GM18520 (cell line): ENCODE measurements around the gene F7.
"Not testable (repeated sequence)": the region's sequence is repeated elsewhere in the genome, so short reads cannot be mapped to it uniquely, and the experiment has no call there.

Experiments
- ATAC-seq: cut with Tn5 transposase; IDR thresholded peaks from one replicate; pipeline ENCODE4 v1.9.1; 2021; ENCODE audit not compliant: unreplicated experiment

The F7 gene

DNA sequence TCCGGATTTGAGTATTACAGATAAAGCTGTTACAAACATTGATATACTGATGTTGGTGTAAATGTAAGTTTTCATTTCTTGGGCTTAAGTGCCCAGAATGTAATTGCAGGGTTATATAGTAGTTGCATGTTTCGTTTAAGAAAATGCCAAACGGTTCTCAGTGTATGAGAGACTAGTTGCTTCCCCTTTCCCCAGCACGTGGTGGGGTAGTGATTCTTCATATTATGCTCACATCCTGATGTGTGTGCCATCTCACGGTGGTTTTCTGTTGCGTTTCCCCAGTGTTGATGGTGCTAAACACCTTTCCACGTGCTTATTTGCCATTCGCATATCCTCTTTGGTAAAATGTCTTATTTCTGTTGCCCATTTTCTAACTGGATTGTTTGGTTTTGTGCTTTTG is 34.7 kb upstream of the F7 start:
- ATAC-seq: no peak

DNA sequence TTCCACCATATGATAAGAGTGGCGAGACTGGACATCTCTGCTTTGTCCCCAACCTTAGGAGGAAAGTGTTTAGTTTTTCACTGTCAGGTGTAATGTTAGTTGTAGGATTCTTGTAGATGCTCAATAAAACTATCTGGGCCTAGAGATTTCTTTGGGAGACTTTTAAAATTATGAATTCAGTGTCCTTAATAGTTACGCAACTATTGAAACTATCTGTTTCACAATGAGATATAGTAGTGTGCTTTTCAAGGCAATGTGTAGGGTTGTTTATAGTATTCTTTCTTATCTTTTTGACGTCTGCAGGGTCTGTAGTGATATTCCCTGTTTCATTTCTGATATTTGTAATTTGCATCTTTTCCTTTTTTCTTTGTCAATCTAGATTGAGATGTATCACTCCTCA is 33.2 kb upstream of the F7 start:
- no peak for ATAC-seq

- no peak for ATAC-seq
Measured at GRCh38 chr13:113073942-113074341, 31.6 kb upstream of the F7 start.

GRCh38 chr13:113074401-113074800 is 31.2 kb upstream of the F7 start:
- no peak for ATAC-seq

DNA sequence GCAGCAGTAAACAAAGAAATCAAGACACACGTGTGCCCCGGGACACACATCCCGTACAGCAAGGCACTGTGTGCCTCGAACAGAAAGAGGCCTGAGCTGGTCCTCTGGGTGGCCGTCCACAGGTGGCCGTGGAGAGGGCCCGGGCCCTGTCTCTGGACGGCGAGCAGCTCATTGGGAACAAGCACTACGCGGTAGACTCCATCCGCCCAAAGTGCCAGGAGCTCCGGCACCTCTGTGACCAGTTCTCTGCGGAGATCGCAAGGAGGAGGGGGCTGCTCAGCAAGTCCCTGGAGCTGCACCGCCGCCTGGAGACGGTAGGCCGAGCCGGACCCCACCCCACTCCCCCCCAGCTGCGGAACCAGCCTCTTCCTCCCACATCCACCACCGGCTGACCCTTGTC is 30.7 kb upstream of the F7 start:
- ATAC-seq: no peak

DNA sequence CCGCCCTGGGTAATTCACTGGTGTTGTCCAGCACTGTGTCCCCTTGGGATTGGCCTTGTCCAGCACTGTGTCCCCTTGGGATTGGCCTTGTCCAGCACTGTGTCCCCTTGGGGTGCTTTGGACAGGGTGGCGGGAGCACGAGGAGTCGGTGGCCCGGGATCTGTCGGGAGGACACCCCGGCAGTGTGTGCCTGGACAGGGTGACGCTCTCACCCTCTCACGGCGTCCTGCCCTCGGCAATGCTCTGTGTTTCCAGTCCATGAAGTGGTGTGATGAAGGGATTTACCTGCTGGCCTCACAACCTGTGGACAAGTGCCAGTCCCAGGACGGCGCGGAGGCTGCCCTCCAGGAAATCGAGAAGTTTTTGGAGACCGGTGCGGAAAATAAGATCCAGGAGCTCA is 29.9 kb upstream of the F7 start:
- ATAC-seq: no peak

DNA sequence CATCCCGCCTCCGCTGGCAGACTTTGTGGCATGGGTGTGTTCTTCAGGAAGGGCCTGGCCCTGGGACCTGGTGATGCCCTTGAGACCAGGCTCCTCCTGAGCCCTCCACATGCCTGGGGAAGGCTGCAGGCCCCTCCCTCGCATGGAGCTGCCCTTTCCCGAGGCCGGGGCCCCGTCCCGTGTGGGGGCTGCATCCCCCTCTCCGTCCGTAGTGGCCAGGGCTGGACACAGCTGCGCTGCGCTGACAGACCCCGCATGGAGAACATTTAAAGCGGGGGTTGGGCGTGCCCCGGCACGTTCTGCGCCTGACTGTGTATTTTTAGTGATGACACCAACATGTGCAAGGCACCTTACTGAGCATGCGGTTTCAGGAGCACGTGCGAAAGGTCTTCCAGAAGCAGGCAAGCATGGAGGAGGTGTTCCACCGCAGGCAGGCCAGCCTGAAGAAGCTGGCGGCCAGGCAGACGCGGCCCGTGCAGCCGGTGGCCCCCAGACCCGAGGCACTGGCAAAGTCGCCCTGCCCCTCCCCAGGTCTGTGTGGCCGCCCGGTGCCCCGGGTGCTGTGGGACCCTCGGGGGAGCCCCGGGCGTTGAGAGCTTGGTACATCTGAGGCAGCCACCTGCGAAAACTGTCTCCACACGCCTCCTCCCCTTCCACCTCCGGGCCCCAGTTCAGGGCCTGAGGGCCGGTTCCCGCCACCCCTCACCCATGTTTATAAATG is 28.8 kb upstream of the F7 start:
- ATAC-seq: no peak

GRCh38 chr13:113077566-113077952 is 28.0 kb upstream of the F7 start:
- ATAC-seq: no peak

GRCh38 chr13:113077953-113078901 is 27.4 kb upstream of the F7 start:
- no peak for ATAC-seq

GRCh38 chr13:113078902-113079780 is 26.4 kb upstream of the F7 start:
- no peak for ATAC-seq

GRCh38 chr13:113079781-113080080 is 25.9 kb upstream of the F7 start:
- not testable (repeated sequence) for ATAC-seq

- ATAC-seq: no peak
Measured at GRCh38 chr13:113080361-113080831, 25.2 kb upstream of the F7 start.

DNA sequence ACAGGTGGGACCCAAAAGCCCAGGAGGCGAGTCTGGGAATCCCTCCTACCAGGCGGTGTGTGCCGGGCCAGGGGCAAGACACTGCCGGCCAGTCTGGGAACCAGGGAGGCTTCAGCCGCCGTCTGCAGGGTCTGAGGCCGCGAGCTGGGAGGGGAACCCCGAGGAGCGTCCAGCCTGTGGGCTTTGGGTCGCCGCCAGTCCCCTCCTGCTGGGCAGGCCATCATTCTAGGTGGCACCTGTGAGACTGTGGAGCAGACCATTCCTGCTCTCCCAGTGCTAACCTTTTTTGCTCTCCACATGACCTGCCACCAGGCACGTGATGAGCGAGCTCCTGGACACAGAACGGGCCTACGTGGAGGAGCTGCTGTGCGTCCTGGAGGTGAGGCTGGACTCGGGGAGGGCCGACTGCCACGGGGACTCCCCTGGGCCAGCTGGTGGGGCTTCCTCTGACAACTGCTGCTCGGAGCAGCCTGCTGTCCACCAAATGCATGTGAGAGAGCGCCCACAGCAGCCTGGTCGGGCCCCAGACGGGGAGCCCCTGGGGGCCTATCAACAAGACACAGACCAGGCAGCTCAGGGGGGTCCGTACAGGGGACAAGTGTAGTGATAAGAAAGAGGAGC is 24.6 kb upstream of the F7 start:
- ATAC-seq: no peak

GRCh38 chr13:113082198-113083021 is 23.2 kb upstream of the F7 start:
- no peak for ATAC-seq

DNA sequence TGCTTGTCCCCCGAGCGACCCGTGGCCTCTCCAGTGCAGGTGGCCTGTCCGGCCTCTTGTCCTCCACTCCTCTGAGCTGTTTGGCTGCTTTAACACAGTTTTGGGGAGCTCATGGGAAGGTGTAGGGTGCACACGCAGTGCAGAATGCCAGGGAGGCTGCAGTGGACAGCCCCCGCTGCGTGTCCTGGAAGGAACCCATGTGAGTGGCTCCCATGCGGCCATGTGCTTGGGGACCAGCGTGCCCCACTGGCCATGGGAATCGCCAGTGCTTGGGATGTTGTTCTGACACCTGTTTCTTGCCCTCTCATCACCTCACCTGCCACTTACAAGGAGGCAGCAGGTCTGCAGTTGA is 22.6 kb upstream of the F7 start:
- no peak for ATAC-seq

DNA sequence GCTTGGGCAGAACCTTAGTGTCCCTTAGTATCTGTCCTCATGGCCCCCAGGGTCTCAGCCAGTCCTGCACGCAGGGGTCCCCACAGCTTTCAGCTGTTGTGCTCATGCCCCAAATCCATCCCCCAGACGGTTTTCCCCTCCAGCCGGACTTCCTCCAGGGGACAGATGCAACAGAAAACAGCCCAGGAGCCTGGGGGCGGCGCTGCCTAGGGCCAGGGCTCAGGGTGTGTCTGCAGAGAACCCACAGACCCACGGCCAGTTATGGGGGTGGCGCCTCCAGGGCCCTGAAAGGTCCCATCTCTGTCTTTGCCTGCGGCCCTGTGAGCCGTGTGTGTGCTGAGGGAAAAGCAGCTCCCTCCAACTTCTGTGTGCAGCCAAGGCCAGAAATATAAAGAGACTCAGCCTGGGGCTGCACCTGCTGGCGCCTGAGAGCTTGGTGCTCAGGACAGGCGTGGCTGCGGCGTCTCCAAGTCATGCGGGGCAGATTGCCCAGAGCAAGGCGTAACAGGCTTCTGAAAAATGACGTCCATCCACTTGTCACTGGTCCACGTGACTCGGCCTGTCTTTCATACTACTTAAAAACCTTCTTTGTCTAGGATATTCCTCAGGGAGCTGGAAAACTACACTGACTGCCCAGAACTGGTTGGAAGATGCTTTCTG is 22.1 kb upstream of the F7 start:
- ATAC-seq: no peak

GRCh38 chr13:113084094-113084942 is 21.3 kb upstream of the F7 start:
- ATAC-seq: no peak

- ATAC-seq: no peak
Measured at GRCh38 chr13:113084943-113085540, 20.5 kb upstream of the F7 start.
